H1 (cell line): ENCODE data around the gene CD44. TPM values are rescaled to one million over a fixed set of nuclear protein-coding genes. Genes with fewer than 3 reads are reported as not detected.

Experiments used
- CTCF ChIA-PET: fragments of 300-600 bp; sonication (Branson Sonifier 250); formaldehyde crosslinking; loops from one replicate; lab custom pipeline; 2021; ENCODE audit not compliant: partially characterized antibody; lab: Charles Lee
- POLR2A ChIA-PET: fragments of 300-600 bp; sonication (Branson Sonifier 250); formaldehyde crosslinking; loops from one replicate; lab custom pipeline; 2021; ENCODE audit warnings: inconsistent platforms; ENCODE audit not compliant: partially characterized antibody; lab: Charles Lee
- DNase-seq, 2 experiments: peaks; one replicate each; pipeline versions ENCODE4 v3.0.0 to v3.0.0-alpha.2; 2010 to 2022; ENCODE audit warnings: low spot score in 2 of 2, low read depth in 1 of 2, mixed read lengths in 1 of 2
- FAIRE-seq: peaks from 2 replicates; lab custom pipeline; 2011; peaks lifted over from hg19 to GRCh38; lab: Jason Lieb, UNC
- H2AFZ ChIP-seq: 2 replicates; pipeline ENCODE4 v1.8.1; 2012; ENCODE audit warnings: low read length, inconsistent platforms
- H2AK5ac ChIP-seq: 2 replicates; pipeline ENCODE4 v1.6.1; 2013; ENCODE audit warnings: low read depth, low read length
- H2BK120ac ChIP-seq: replicated peaks from 2 replicates; pipeline ENCODE3; 2013; ENCODE audit warnings: low read depth, low read length, inconsistent platforms
- H2BK12ac ChIP-seq: 2 replicates; pipeline ENCODE4 v1.6.1; 2013; ENCODE audit warnings: low read depth, low read length
- H2BK15ac ChIP-seq: 2 replicates; pipeline ENCODE4 v1.6.1; 2013; ENCODE audit warnings: low read length
- H2BK20ac ChIP-seq: 2 replicates; pipeline ENCODE4 v1.6.1; 2013; ENCODE audit warnings: low read length
- H2BK5ac ChIP-seq: 2 replicates; pipeline ENCODE4 v1.6.1; 2013; ENCODE audit warnings: low read depth, low read length
- H3K14ac ChIP-seq: 2 replicates; pipeline ENCODE4 v1.6.1; 2013; ENCODE audit warnings: inconsistent platforms; ENCODE audit not compliant: insufficient read length
- H3K18ac ChIP-seq: 2 replicates; pipeline ENCODE4 v1.6.1; 2013; ENCODE audit warnings: low read length; ENCODE audit errors: extremely low read depth
- H3K23ac ChIP-seq: 2 replicates; pipeline ENCODE4 v1.6.1; 2013; ENCODE audit warnings: inconsistent platforms; ENCODE audit not compliant: insufficient read length
- H3K23me2 ChIP-seq: 2 replicates; pipeline ENCODE4 v1.6.1; 2013; ENCODE audit warnings: low read depth, low read length
- H3K27ac ChIP-seq: 2 replicates; pipeline ENCODE4 v1.6.1; 2011; ENCODE audit warnings: low read depth, low read length, inconsistent platforms
- H3K27me3 ChIP-seq, 4 experiments: replicated peaks in 1 of 4; 1 replicate in 1 of 4; 2 replicates in 3 of 4; pipeline versions ENCODE4 v1.6.1 to v1.8.1; 2011 to 2013; ENCODE audit warnings: low read length in 3 of 4, mild to moderate bottlenecking in 3 of 4, inconsistent platforms in 2 of 4, mixed read lengths in 2 of 4, moderate library complexity in 1 of 4; ENCODE audit not compliant: control insufficient read depth in 3 of 4, insufficient read depth in 3 of 4; ENCODE audit errors: extremely low read depth in 1 of 4
- H3K36me3 ChIP-seq, 4 experiments: 2 replicates each; pipeline versions ENCODE4 v1.6.1 to v1.8.1; 2011 to 2013; ENCODE audit warnings: mild to moderate bottlenecking in 4 of 4, low read length in 3 of 4, moderate library complexity in 2 of 4, control low read depth in 1 of 4, inconsistent platforms in 1 of 4; ENCODE audit not compliant: insufficient read depth in 4 of 4, control insufficient read depth in 2 of 4
- H3K4ac ChIP-seq: replicated peaks from 2 replicates; pipeline ENCODE3; 2013; ENCODE audit warnings: low read length, low read depth, mixed read lengths, inconsistent platforms; ENCODE audit not compliant: insufficient read length
- H3K4me1 ChIP-seq, 4 experiments: replicated peaks in 1 of 4; 1 replicate in 1 of 4; 2 replicates in 3 of 4; pipeline versions ENCODE4 v1.6.1 to v1.8.1; 2011 to 2013; ENCODE audit warnings: low read length in 3 of 4, inconsistent platforms in 2 of 4, mixed read lengths in 1 of 4; ENCODE audit not compliant: insufficient read depth in 4 of 4, control insufficient read depth in 3 of 4
- H3K4me2 ChIP-seq, 2 experiments: 2 replicates each; pipeline versions ENCODE4 v1.6.1 to v1.8.1; 2011 to 2013; ENCODE audit warnings: low read depth in 2 of 2, low read length in 2 of 2, control low read depth in 1 of 2, inconsistent platforms in 1 of 2, mild to moderate bottlenecking in 1 of 2; ENCODE audit not compliant: insufficient read depth in 1 of 2
- H3K4me3 ChIP-seq, 4 experiments: fragments of 200-600, 300-600 bp in 1 of 4; sonication (generic), shearing (Covaris generic), sonication (Bioruptor Twin) in 1 of 4; 2 replicates each; pipeline versions ENCODE4 v1.5.1 to v1.8.1; 2011 to 2016; ENCODE audit warnings: low read length in 4 of 4, low read depth in 3 of 4, control low read depth in 2 of 4, inconsistent platforms in 2 of 4, mild to moderate bottlenecking in 2 of 4, mixed read lengths in 1 of 4, moderate library complexity in 1 of 4; ENCODE audit not compliant: insufficient read depth in 2 of 4; ENCODE audit errors: extremely low read depth in 1 of 4
- H3K56ac ChIP-seq: replicated peaks from 2 replicates; pipeline ENCODE3; 2013; ENCODE audit warnings: low read depth, mild to moderate bottlenecking, mixed read lengths, low read length, inconsistent platforms; ENCODE audit not compliant: insufficient read length
- H3K79me1 ChIP-seq: 2 replicates; pipeline ENCODE4 v1.6.1; 2013; ENCODE audit warnings: low read depth, low read length, control low read depth
- H3K79me2 ChIP-seq, 2 experiments: 2 replicates each; pipeline versions ENCODE4 v1.6.1 to v1.8.1; 2012 to 2013; ENCODE audit warnings: low read length in 2 of 2, mild to moderate bottlenecking in 2 of 2, inconsistent platforms in 1 of 2; ENCODE audit not compliant: insufficient read depth in 2 of 2, control insufficient read depth in 1 of 2
- H3K9ac ChIP-seq, 4 experiments: replicated peaks in 1 of 4; 1 replicate in 1 of 4; 2 replicates in 3 of 4; pipeline versions ENCODE4 v1.6.1 to v1.8.1; 2011 to 2013; ENCODE audit warnings: low read depth in 3 of 4, low read length in 3 of 4, control low read depth in 2 of 4, mild to moderate bottlenecking in 2 of 4, moderate library complexity in 2 of 4, inconsistent platforms in 1 of 4; ENCODE audit errors: extremely low read depth in 1 of 4
- H3K9me3 ChIP-seq, 2 experiments: 2 replicates each; pipeline versions ENCODE4 v1.6.1 to v1.8.1; 2012 to 2013; ENCODE audit warnings: mild to moderate bottlenecking in 2 of 2, moderate library complexity in 2 of 2, control low read depth in 1 of 2, inconsistent platforms in 1 of 2, low read depth in 1 of 2, low read length in 1 of 2, mixed read lengths in 1 of 2; ENCODE audit not compliant: insufficient read depth in 2 of 2
- H4K20me1 ChIP-seq, 2 experiments: replicated peaks in 1 of 2; 2 replicates each; pipeline versions ENCODE3 to v1.8.1; 2011 to 2013; ENCODE audit warnings: inconsistent platforms in 2 of 2, low read length in 2 of 2, mild to moderate bottlenecking in 1 of 2; ENCODE audit not compliant: insufficient read depth in 2 of 2, control insufficient read depth in 1 of 2
- H4K5ac ChIP-seq: 2 replicates; pipeline ENCODE4 v1.6.1; 2013; ENCODE audit warnings: low read length, low read depth, mixed read lengths, inconsistent platforms; ENCODE audit not compliant: insufficient read length
- H4K8ac ChIP-seq: 2 replicates; pipeline ENCODE4 v1.8.0; 2013; ENCODE audit warnings: mild to moderate bottlenecking, moderate library complexity, low read length, inconsistent platforms; ENCODE audit not compliant: insufficient read depth; ENCODE audit errors: extremely low read depth
- H4K91ac ChIP-seq: replicated peaks from 2 replicates; pipeline ENCODE3; 2013; ENCODE audit warnings: low read length, mixed read lengths, inconsistent platforms; ENCODE audit not compliant: insufficient read length
- ASH2L ChIP-seq: fragments of 200-600, 300-600 bp; sonication (generic); IDR thresholded peaks from one replicate; pipeline ENCODE4 v1.7.1; 2017; ENCODE audit warnings: low read length
- BRCA1 ChIP-seq: IDR thresholded peaks from 2 replicates; pipeline ENCODE4 v1.6.1; 2012; ENCODE audit warnings: low read depth, low read length, improper control_type of control experiment
- CBX8 ChIP-seq: fragments of 300-800, 300-1000 bp; sonication (generic); IDR thresholded peaks from 2 replicates; pipeline ENCODE4 v1.7.1; 2016; ENCODE audit warnings: low read depth, low read length, borderline replicate concordance
- CTBP2 ChIP-seq: IDR thresholded peaks from 2 replicates; pipeline ENCODE4 v1.7.0; 2011; ENCODE audit warnings: borderline replicate concordance, mild to moderate bottlenecking, moderate library complexity, mixed read lengths, low read length; ENCODE audit not compliant: insufficient read depth, insufficient read length
- EZH2 ChIP-seq: fragments of 200-600 bp; sonication (generic); IDR thresholded peaks from 2 replicates; pipeline ENCODE4 v1.7.1; 2012; ENCODE audit warnings: low read depth, mild to moderate bottlenecking, moderate library complexity, low read length, inconsistent platforms; ENCODE audit not compliant: severe bottlenecking
- MAX ChIP-seq: IDR thresholded peaks from 2 replicates; pipeline ENCODE4 v1.6.1; 2012; ENCODE audit warnings: inconsistent platforms
- RXRA ChIP-seq: IDR thresholded peaks from 2 replicates; pipeline ENCODE4 v1.6.1; 2011; ENCODE audit warnings: low read depth, mild to moderate bottlenecking, low read length, moderate library complexity; ENCODE audit not compliant: insufficient read depth
- SRF ChIP-seq: IDR thresholded peaks from 2 replicates; pipeline ENCODE4 v1.6.1; 2011; ENCODE audit warnings: mild to moderate bottlenecking, low read depth, low read length, moderate library complexity
- TBP ChIP-seq: IDR thresholded peaks from 2 replicates; pipeline ENCODE4 v1.6.1; 2011; ENCODE audit warnings: low read depth, low read length, improper control_type of control experiment
- WGBS, 2 experiments: shearing (Covaris generic) in 1 of 2; methylation state at CpG; one replicate each; pipeline versions ENCODE4 v1.1.6 to v1.1.7; 2013 to 2015; ENCODE audit warnings: low lambda C conversion rate in 2 of 2, mixed read lengths in 2 of 2, inconsistent platforms in 1 of 2, low coverage in 1 of 2, missing lambda C conversion rate in 1 of 2; ENCODE audit not compliant: insufficient replicate concordance in 2 of 2, insufficient coverage in 1 of 2, insufficient read length in 1 of 2; ENCODE audit errors: extremely low coverage in 1 of 2, missing lambda C conversion rate in 1 of 2; 5-methylcytosine and 5-hydroxymethylcytosine counted together
- polyA plus RNA-seq, 7 experiments: library from polyadenylated mRNA; depleted of rRNA in 3 of 7; stranded (reverse) in 5 of 7; unstranded in 2 of 7; fragments of >200 nt in 5 of 7; fragments of 200-250 nt in 2 of 7; gene quantifications; 1 replicate in 5 of 7; 2 replicates in 1 of 7; 4 replicates in 1 of 7; pipeline versions ENCODE4 v1.2.1 to v1.2.3, GENCODE V29; 2011 to 2013; ENCODE audit warnings: missing spikeins in 2 of 7, mixed read lengths in 2 of 7
- total RNA-seq: library from RNA; stranded (reverse); fragmentation: NEBNext Ultra II Directional; extraction: Animal tissue kit (Norgen Biotek cat#: 25700); gene quantifications from 2 replicates; pipeline ENCODE4 v1.2.1, GENCODE V29; 2021

The CD44 gene
- total and polyA plus RNA-seq, 2 of the 8 experiments (the other 6 are each of a cell fraction or from before 2014, with no cell fraction given): 11.8 to 13.7 TPM

GRCh38 chr11:35270342-35270741, 131.4 kb downstream of the CD44 start:
- no peak overlapping the region for H2BK5ac ChIP-seq
- no peaks in the 10 kb centered on the region for H3K79me2 ChIP-seq
- H2BK20ac ChIP-seq: no peak overlapping the region
- FAIRE-seq (no peak), DNase-seq (no peak)
- H4K91ac ChIP-seq: no peak overlapping the region
- H2AK5ac ChIP-seq: no peak overlapping the region
- ChIA-PET CTCF (no interaction called here), POLR2A (no interaction called here)
- no peak overlapping the region for H2BK120ac ChIP-seq
- TF ChIP-seq MAX (no peak), CTBP2 (no peak), ASH2L (no peak), RXRA (no peak), BRCA1 (no peak), CBX8 (no peak), EZH2 (no peak), TBP (no peak), SRF (no peak)
- H4K20me1 ChIP-seq: no peaks in the 10 kb centered on the region
- no peak overlapping the region for H3K4me2 ChIP-seq
- 88% methylated on average over 1 of the region's 1 CpG; no CpG with 5 or more reads in 1 of the 2 experiments for WGBS, 2 experiments
- H3K9me3 ChIP-seq: no peaks in the 10 kb centered on the region
- H3K79me1 ChIP-seq: no peaks in the 10 kb centered on the region
- H3K27me3 ChIP-seq: no peaks in the 10 kb centered on the region; a peak in 1 of 7 replicates
- H2BK12ac ChIP-seq: no peak overlapping the region
- H2BK15ac ChIP-seq: no peak overlapping the region
- H3K56ac ChIP-seq: no peak overlapping the region
- no peak overlapping the region for H3K27ac ChIP-seq
- H3K23me2 ChIP-seq: no peaks in the 10 kb centered on the region
- no peak overlapping the region for H4K8ac ChIP-seq
- H3K4me1 ChIP-seq: no peaks in the 10 kb centered on the region
- no peak overlapping the region for H3K9ac ChIP-seq
- no peak overlapping the region for H3K4ac ChIP-seq
- no peak overlapping the region for H3K4me3 ChIP-seq
- no peak overlapping the region for H3K14ac ChIP-seq
- H4K5ac ChIP-seq: no peak overlapping the region
- H3K36me3 ChIP-seq: no peaks in the 10 kb centered on the region
- no peak overlapping the region for H2AFZ ChIP-seq
- H3K18ac ChIP-seq: no peak overlapping the region
- no peak overlapping the region for H3K23ac ChIP-seq
